Measurements from ENCODE around the gene MYO5C.

The MYO5C gene

GRCh38 chr15:52220251-52220650 is 75.4 kb downstream of the MYO5C start:
- DNase-seq (ENCODE audit: low read depth) = no peak
- H3K4me3 ChIP-seq (ENCODE audit: low read length) = no peak overlapping the region
- no peak for TF ChIP-seq CTCF (conservative IDR thresholded peaks at IDR 0.05; ENCODE audit: low read depth, low read length)

GRCh38 chr15:52218816-52219215 is 76.8 kb downstream of the MYO5C start:
- no peak for DNase-seq (ENCODE audit: low read depth)
- no peak for TF ChIP-seq CTCF (conservative IDR thresholded peaks at IDR 0.05; ENCODE audit: low read depth, low read length)

DNA sequence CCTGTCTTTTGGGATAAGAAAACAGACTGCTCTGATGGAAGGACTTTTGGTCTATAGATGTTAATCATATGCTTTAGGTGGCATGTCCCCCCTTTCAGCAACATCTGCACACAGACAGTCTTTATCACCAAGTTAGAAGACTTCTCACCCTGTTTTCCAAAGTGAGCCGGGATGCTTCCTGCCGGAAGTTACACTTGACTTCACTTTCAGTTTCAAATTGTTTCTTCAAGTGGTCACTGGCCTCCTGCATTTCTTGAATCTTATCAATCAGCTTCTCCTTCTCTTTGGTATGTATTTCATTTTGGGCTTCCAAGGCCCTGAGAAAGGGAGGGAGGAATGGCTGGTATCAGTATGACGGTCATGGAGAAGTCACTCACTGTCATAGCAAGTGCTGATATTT is 77.2 kb downstream of the MYO5C start:
- no peak for TF ChIP-seq CTCF (conservative IDR thresholded peaks at IDR 0.05; ENCODE audit: low read depth, low read length)
- DNase-seq (ENCODE audit: low read depth) = no peak
- H3K4me3 ChIP-seq (ENCODE audit: low read length) = no peak overlapping the region

More at GRCh38 chr15:52218816-52219215, 76.8 kb downstream of the MYO5C start:
- no peak overlapping the region for H3K4me3 ChIP-seq (ENCODE audit: low read length)

DNA sequence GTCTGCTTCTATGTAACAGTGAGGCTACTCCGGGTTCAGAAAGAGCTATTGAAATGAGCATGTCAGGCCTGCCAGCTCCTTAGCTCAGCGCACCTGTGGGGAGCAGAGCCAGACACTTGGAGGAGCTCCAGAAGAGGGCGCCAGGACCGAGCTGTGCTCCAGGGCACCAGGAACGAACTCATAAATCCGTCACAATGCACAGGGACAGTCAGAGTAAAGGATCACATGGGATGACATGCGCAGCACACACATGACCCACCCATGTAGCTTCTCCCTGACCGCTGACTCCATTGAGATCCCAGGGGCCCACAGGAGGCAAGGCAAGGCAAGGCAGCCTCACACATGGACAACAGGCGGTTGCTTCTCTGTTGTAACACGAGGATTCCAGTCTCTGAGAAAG is 78.4 kb downstream of the MYO5C start:
- DNase-seq (ENCODE audit: low read depth) = no peak
- H3K4me3 ChIP-seq (ENCODE audit: low read length) = no peak overlapping the region
- peak; percentile 28 for TF ChIP-seq CTCF (conservative IDR thresholded peaks at IDR 0.05; ENCODE audit: low read depth, low read length)

DNA sequence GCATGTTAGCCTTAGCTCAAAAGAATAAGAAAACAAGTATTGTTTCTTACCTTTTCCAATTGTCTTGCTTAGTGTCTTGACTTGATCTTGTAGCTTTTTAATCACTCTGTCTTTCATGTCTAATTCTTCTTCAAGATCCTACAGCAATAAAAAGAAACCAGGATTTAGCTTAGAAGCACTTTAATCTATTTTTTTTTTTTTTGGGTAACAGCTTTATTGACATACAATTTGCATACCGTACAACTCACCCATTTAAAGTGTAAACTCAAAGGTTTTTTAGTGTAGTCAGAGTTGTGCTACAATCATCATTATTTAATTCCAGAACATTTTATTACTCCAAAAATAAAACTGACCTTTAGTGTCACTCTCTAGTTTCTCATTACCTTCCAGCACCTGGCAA is 81.1 kb downstream of the MYO5C start:
- H3K4me3 ChIP-seq (ENCODE audit: low read length) = no peak overlapping the region
- no peak for DNase-seq (ENCODE audit: low read depth)

GRCh38 chr15:52213206-52213605 is 82.4 kb downstream of the MYO5C start:
- no peak overlapping the region for H3K4me3 ChIP-seq (ENCODE audit: low read length)
- no peak for TF ChIP-seq CTCF (conservative IDR thresholded peaks at IDR 0.05; ENCODE audit: low read depth, low read length)
- no peak for DNase-seq (ENCODE audit: low read depth)

More for the DNA sequence above, 81.1 kb downstream of the MYO5C start:
- no peak for TF ChIP-seq CTCF (conservative IDR thresholded peaks at IDR 0.05; ENCODE audit: low read depth, low read length)

DNA sequence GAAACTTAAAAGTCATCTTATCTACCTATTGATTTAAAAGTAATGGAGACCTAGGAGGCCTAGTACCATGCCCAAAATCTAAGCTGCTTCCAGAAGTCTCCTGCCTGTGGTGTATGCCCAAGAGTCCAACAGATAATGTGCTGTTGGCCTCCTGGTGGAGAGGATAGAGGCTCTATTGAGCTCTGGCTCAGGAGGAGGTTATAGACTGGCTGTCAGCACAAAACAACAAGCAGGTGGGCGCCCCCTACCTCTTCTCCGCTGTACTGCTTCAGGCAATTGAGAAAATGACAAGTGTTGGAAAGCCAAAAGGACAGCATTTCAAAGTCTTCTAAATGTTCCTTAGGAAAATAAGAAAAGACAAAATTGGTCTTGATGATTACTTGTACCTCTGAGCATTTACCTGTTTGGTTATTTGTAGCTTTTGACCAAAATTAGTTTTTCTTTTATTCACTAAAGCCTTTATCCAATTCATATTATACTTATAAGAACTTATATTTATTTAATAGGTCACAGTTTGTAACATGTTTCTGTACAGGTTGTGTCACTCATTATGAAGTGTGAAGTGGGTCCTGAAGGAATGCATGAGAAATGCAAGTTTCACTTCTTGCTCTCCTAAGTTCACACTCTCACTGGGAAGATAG is 87.2 kb downstream of the MYO5C start:
- H3K4me3 ChIP-seq (ENCODE audit: low read length) = no peak overlapping the region
- DNase-seq (ENCODE audit: low read depth) = no peak
- TF ChIP-seq CTCF (conservative IDR thresholded peaks at IDR 0.05; ENCODE audit: low read depth, low read length) = peak; percentile 85

Measured in retinal pigment epithelial cell (primary cell).